A549 (cell line): Measurements from ENCODE around the gene GALNT14. TPM values are rescaled to one million over a fixed set of nuclear protein-coding genes. Genes with fewer than 3 reads are reported as not detected.
A peak's percentile ranks its signal among the peaks of the same experiment; 100 is the strongest.

Source experiments
- ATAC-seq, 2 experiments: fragments of 200-7000 bp in 1 of 2; fragments of >200 bp in 1 of 2; cut with Nextera tagmentation in 1 of 2; cut with Tn5 transposase in 1 of 2; 3 replicates each; pipeline versions ENCODE4 v1.8.0 to v1.9.1; 2018 to 2020; ENCODE audit warnings: mild to moderate bottlenecking in 1 of 2, moderate library complexity in 1 of 2
- CTCF ChIA-PET: fragments of 300-600 bp; sonication (Branson Sonifier 250); formaldehyde crosslinking; extraction: SDS; loops from one replicate; lab custom pipeline; 2021; ENCODE audit warnings: antibody characterized with exemption, inconsistent platforms; lab: Yijun Ruan, JAX
- POLR2A ChIA-PET: fragments of 350-600 bp; formaldehyde crosslinking; extraction: SDS; loops from one replicate; lab custom pipeline; 2021; ENCODE audit warnings: antibody characterized with exemption, inconsistent platforms; lab: Yijun Ruan, JAX
- DNase-seq, 2 experiments: peaks; one replicate each; pipeline versions ENCODE4 v3.0.0 to v3.0.0-alpha.2; 2011 to 2016; ENCODE audit warnings: low read depth in 1 of 2, low spot score in 1 of 2
- FAIRE-seq: peaks from 2 replicates; lab custom pipeline; 2011; peaks lifted over from hg19 to GRCh38; lab: Jason Lieb, UNC
- H3K27ac ChIP-seq, 2 experiments: fragments of >200 bp; sonication (Bioruptor Twin); formaldehyde crosslinking; 3 replicates each; pipeline ENCODE4 v1.5.1; 2016 to 2017
- H3K4me1 ChIP-seq: fragments of >200 bp; sonication (Bioruptor Twin); formaldehyde crosslinking; 3 replicates; pipeline ENCODE4 v1.6.1; 2016
- H3K4me2 ChIP-seq: fragments of >200 bp; sonication (Bioruptor Twin); formaldehyde crosslinking; 3 replicates; pipeline ENCODE4 v1.6.1; 2016
- H3K4me3 ChIP-seq: fragments of >200 bp; sonication (Bioruptor Twin); formaldehyde crosslinking; 3 replicates; pipeline ENCODE4 v1.5.1; 2016
- H3K9me3 ChIP-seq: fragments of >200 bp; sonication (Bioruptor Twin); formaldehyde crosslinking; 3 replicates; pipeline ENCODE4 v1.6.1; 2016
- ATOH8 ChIP-seq: fragments of 250-450 bp; sonication (Bioruptor Pico); IDR thresholded peaks from 2 replicates; pipeline ENCODE4 v1.5.0; 2020; ENCODE audit warnings: low read depth, mild to moderate bottlenecking, moderate library complexity
- BCL3 ChIP-seq: fragments of >200 bp; sonication (Bioruptor Twin); formaldehyde crosslinking; IDR thresholded peaks from 3 replicates; pipeline ENCODE4 v1.6.1; 2016
- CEBPB ChIP-seq, 2 experiments: fragments of >200 bp in 1 of 2; sonication (Bioruptor Twin) in 1 of 2; formaldehyde crosslinking in 1 of 2; IDR thresholded peaks; 2 replicates each; pipeline ENCODE4 v1.6.1; 2012 to 2016
- E2F6 ChIP-seq: IDR thresholded peaks from 2 replicates; pipeline ENCODE4 v1.6.1; 2012; ENCODE audit warnings: low read depth, borderline replicate concordance
- EHF ChIP-seq: fragments of 250-450 bp; sonication (Bioruptor Pico); IDR thresholded peaks from 2 replicates; pipeline ENCODE4 v1.5.0; 2020; ENCODE audit warnings: mild to moderate bottlenecking
- ELK1 ChIP-seq: fragments of 150-350 bp; IDR thresholded peaks from 2 replicates; pipeline ENCODE4 v1.6.1; 2014; ENCODE audit warnings: low read depth, mild to moderate bottlenecking, low read length
- EP300 ChIP-seq, 2 experiments: fragments of >200 bp; sonication (Bioruptor Twin); formaldehyde crosslinking; IDR thresholded peaks; 2 replicates in 1 of 2; 3 replicates in 1 of 2; pipeline ENCODE4 v1.6.1; 2016 to 2017
- FOSB ChIP-seq: fragments of 250-450 bp; sonication (Bioruptor Pico); IDR thresholded peaks from 2 replicates; pipeline ENCODE4 v1.5.0; 2020; ENCODE audit warnings: mild to moderate bottlenecking, moderate library complexity
- HOXB5 ChIP-seq: fragments of 250-450 bp; sonication (Bioruptor Pico); IDR thresholded peaks from 2 replicates; pipeline ENCODE4 v1.5.0; 2020; ENCODE audit warnings: mild to moderate bottlenecking, moderate library complexity
- KDM1A ChIP-seq: fragments of 200-600 bp; sonication (generic); IDR thresholded peaks from 2 replicates; pipeline ENCODE4 v1.6.1; 2016; ENCODE audit warnings: low read depth, mild to moderate bottlenecking
- KDM5A ChIP-seq: fragments of 200-600 bp; sonication (generic); IDR thresholded peaks from 2 replicates; pipeline ENCODE4 v1.6.1; 2016; ENCODE audit warnings: antibody characterized with exemption, mild to moderate bottlenecking
- MYC ChIP-seq: IDR thresholded peaks from 2 replicates; pipeline ENCODE4 v1.6.1; 2012; ENCODE audit warnings: mild to moderate bottlenecking, inconsistent platforms, low read length, improper control_type of control experiment, borderline replicate concordance
- POLR2A ChIP-seq: IDR thresholded peaks from 2 replicates; pipeline ENCODE4 v1.6.1; 2012; ENCODE audit warnings: mild to moderate bottlenecking, low read length
- POLR2AphosphoS2 ChIP-seq: conservative IDR thresholded peaks from 2 replicates; pipeline ENCODE4 v1.6.1; 2012; ENCODE audit warnings: low read length, improper control_type of control experiment, inconsistent platforms
- RAD21 ChIP-seq, 2 experiments: fragments of >200 bp in 1 of 2; sonication (Bioruptor Twin) in 1 of 2; formaldehyde crosslinking in 1 of 2; IDR thresholded peaks in 1 of 2; conservative IDR thresholded peaks in 1 of 2; 2 replicates in 1 of 2; 3 replicates in 1 of 2; pipeline ENCODE4 v1.6.1; 2012 to 2018; ENCODE audit warnings: inconsistent platforms in 1 of 2
- RARB ChIP-seq: fragments of 250-450 bp; sonication (Bioruptor Pico); IDR thresholded peaks from 2 replicates; pipeline ENCODE4 v1.8.0; 2021; ENCODE audit warnings: mild to moderate bottlenecking, moderate library complexity
- RFX5 ChIP-seq: fragments of 450-650 bp; IDR thresholded peaks from 2 replicates; pipeline ENCODE4 v1.7.1; 2014; ENCODE audit warnings: antibody characterized with exemption, mild to moderate bottlenecking, moderate library complexity
- USF2 ChIP-seq: fragments of 450-650 bp; IDR thresholded peaks from 2 replicates; pipeline ENCODE4 v1.6.1; 2014; ENCODE audit warnings: antibody characterized with exemption
- ZC3H11A ChIP-seq: fragments of 450-650 bp; IDR thresholded peaks from 2 replicates; pipeline ENCODE4 v1.6.1; 2014; ENCODE audit warnings: antibody characterized with exemption, mild to moderate bottlenecking
- ZFP36 ChIP-seq: fragments of 450-650 bp; IDR thresholded peaks from 2 replicates; pipeline ENCODE4 v1.6.1; 2014; ENCODE audit warnings: borderline replicate concordance; ENCODE audit not compliant: partially characterized antibody
- ZNF302 ChIP-seq: fragments of 250-450 bp; sonication (Bioruptor Pico); IDR thresholded peaks from 2 replicates; pipeline ENCODE4 v1.9.0; 2021; ENCODE audit warnings: inconsistent platforms, mild to moderate bottlenecking, moderate library complexity
- WGBS: methylation state at CpG from one replicate; pipeline ENCODE4 v1.1.6; 2017; ENCODE audit errors: missing lambda C conversion rate; 5-methylcytosine and 5-hydroxymethylcytosine counted together
- polyA plus RNA-seq, 4 experiments: library from polyadenylated mRNA; depleted of rRNA in 3 of 4; stranded (reverse); fragments of >200 nt; fragmentation: RNase III in 1 of 4; extraction: RNeasy Plus Mini Kit Qiagen cat#74134 plus additional on column Dnase treatment in 1 of 4; gene quantifications; 2 replicates in 3 of 4; 3 replicates in 1 of 4; pipeline ENCODE4 v1.2.3, GENCODE V29; 2011 to 2017

Gene GALNT14
- polyA plus RNA-seq, 2 of the 4 experiments (the other 2 are of a cell fraction): 34.4 to 38.3 TPM

- TF ChIP-seq EHF (CRISPR knock-in tag) (no peak), ZNF302 (no peak), RFX5 (no peak), E2F6 (0 out of 2 replicates have a peak, but pooled peaks have one; percentile 25)
Measured at GRCh38 chr2:30979822-30980245, 158.4 kb downstream of the GALNT14 start (continued).

GRCh38 chr2:30978854-30979253 lies 159.4 kb downstream of the GALNT14 start:
- CTCF ChIA-PET: interaction anchor here (1.0 to 3.7 kb wide), 5 partner anchors 10 to 160 kb away, joined by 3 to 25 read pairs (median 4); no protein-coding TSS in a partner anchor
- H3K27ac ChIP-seq: no peak overlapping the region
- peak in 1 of 2 experiments; percentile 19; a peak in 1 of 6 replicates for ATAC-seq

More at GRCh38 chr2:30978854-30979253, 159.4 kb downstream of the GALNT14 start:
- FAIRE-seq (no peak), DNase-seq (no peak)
- POLR2A ChIA-PET: no interaction called here
- WGBS: 87% methylated on average over 6 of the region's 6 CpGs
- no peak for TF ChIP-seq MYC
- no peak for TF ChIP-seq FOSB (CRISPR knock-in tag)
- TF ChIP-seq POLR2A: no peak
- TF ChIP-seq RARB (CRISPR knock-in tag): no peak
- no peak for TF ChIP-seq ATOH8 (CRISPR knock-in tag)
- no peak for TF ChIP-seq E2F6
- no peak for TF ChIP-seq USF2
- no peak for TF ChIP-seq KDM1A
- no peak for TF ChIP-seq CEBPB (IDR thresholded peaks at IDR 0.05)
- no peak for TF ChIP-seq KDM5A
- no peak for TF ChIP-seq ZC3H11A
- no peak for TF ChIP-seq HOXB5 (CRISPR knock-in tag)
- no peak for TF ChIP-seq ZFP36
- TF ChIP-seq EP300 (IDR thresholded peaks at IDR 0.05): no peak
- no peak for TF ChIP-seq EHF (CRISPR knock-in tag)
- TF ChIP-seq POLR2AphosphoS2: no peak
- TF ChIP-seq ELK1: no peak
- TF ChIP-seq BCL3: no peak
- TF ChIP-seq RAD21 (conservative IDR thresholded peaks at IDR 0.05 in 1 of 2, IDR thresholded peaks at IDR 0.05 in 1 of 2): no peak
- TF ChIP-seq, all 56 proteins: peak for 0
- H3K4me2 ChIP-seq: no peak overlapping the region
- no peaks in the 10 kb centered on the region for H3K9me3 ChIP-seq
- no peak overlapping the region for H3K4me3 ChIP-seq
- H3K4me1 ChIP-seq: peaks cover 12% of the 10 kb centered on the region
